NB4 (cell line): ENCODE measurements around the gene ATP1A4.

Experiments used
- DNase-seq: peaks from one replicate; pipeline ENCODE4 v3.0.0; 2010; ENCODE audit warnings: low read depth
- H3K4me3 ChIP-seq: one replicate; pipeline ENCODE4 v1.5.1; 2011; ENCODE audit warnings: mild to moderate bottlenecking, low read depth, low read length, moderate library complexity
- CTCF ChIP-seq: IDR thresholded peaks from one replicate; pipeline ENCODE4 v1.5.1; 2012; ENCODE audit warnings: low read depth, low read length
- MAX ChIP-seq: IDR thresholded peaks from 2 replicates; pipeline ENCODE4 v1.6.1; 2011; ENCODE audit warnings: low read depth, low read length
- MYC ChIP-seq: IDR thresholded peaks from 2 replicates; pipeline ENCODE4 v1.6.1; 2011; ENCODE audit warnings: low read depth, low read length
- POLR2A ChIP-seq: IDR thresholded peaks from 2 replicates; pipeline ENCODE4 v1.6.1; 2011; ENCODE audit warnings: mild to moderate bottlenecking; ENCODE audit not compliant: insufficient read length; ENCODE audit errors: extremely low read depth

ATP1A4 gene

GRCh38 chr1:160129046-160129445, 22.4 kb upstream of the ATP1A4 start:
- DNase-seq, result no peak

GRCh38 chr1:160129558-160129957, 21.8 kb upstream of the ATP1A4 start:
- H3K4me3 ChIP-seq, result no peak overlapping the region
- no peak for TF ChIP-seq CTCF
- TF ChIP-seq POLR2A, result no peak
- TF ChIP-seq MAX, result no peak
- no peak for TF ChIP-seq MYC
- no peak for DNase-seq

More at GRCh38 chr1:160129046-160129445, 22.4 kb upstream of the ATP1A4 start:
- no peak for TF ChIP-seq CTCF
- no peak for TF ChIP-seq MAX
- TF ChIP-seq POLR2A, result no peak
- no peak for TF ChIP-seq MYC
- no peak overlapping the region for H3K4me3 ChIP-seq

GRCh38 chr1:160129966-160130365, 21.4 kb upstream of the ATP1A4 start:
- TF ChIP-seq MAX (no peak), MYC (no peak), CTCF (no peak), POLR2A (no peak)
- no peak overlapping the region for H3K4me3 ChIP-seq
- DNase-seq, result no peak

- H3K4me3 ChIP-seq, result no peak overlapping the region
- DNase-seq, result no peak
- TF ChIP-seq MYC, result no peak
- no peak for TF ChIP-seq MAX
- no peak for TF ChIP-seq POLR2A
- no peak for TF ChIP-seq CTCF
These were observed 20.9 kb upstream of the ATP1A4 start for GRCh38 chr1:160130486-160130885.

GRCh38 chr1:160130939-160131338, 20.5 kb upstream of the ATP1A4 start:
- no peak for DNase-seq
- no peak for TF ChIP-seq CTCF
- no peak overlapping the region for H3K4me3 ChIP-seq

- no peak for DNase-seq
- H3K4me3 ChIP-seq, result no peak overlapping the region
- TF ChIP-seq MAX (no peak), POLR2A (no peak), CTCF (no peak), MYC (no peak)
These were observed 19.4 kb upstream of the ATP1A4 start for GRCh38 chr1:160131803-160132565.
